SH-SY5Y (cell line): ENCODE measurements around the gene PPP1R9B.

Experiments
- GATA2 ChIP-seq: IDR thresholded peaks from 2 replicates; pipeline ENCODE4 v1.6.1; 2011; ENCODE audit warnings: mild to moderate bottlenecking, low read depth, low read length
- GATA3 ChIP-seq: IDR thresholded peaks from 2 replicates; pipeline ENCODE4 v1.6.1; 2011; ENCODE audit warnings: low read depth, mild to moderate bottlenecking, low read length, moderate library complexity

- TF ChIP-seq GATA3 (no peak), GATA2 (no peak)
Measured at GRCh38 chr17:50188921-50189549, 38.6 kb upstream of the PPP1R9B start.
